Neutrophil (primary cell): ENCODE results near the gene MAEA.

ENCODE experiments used
- H3K27ac ChIP-seq: fragments of 200-600 bp; sonication (generic); 2 replicates; pipeline ENCODE4 v1.5.1; 2016; ENCODE audit warnings: mild to moderate bottlenecking, moderate library complexity
- H3K27me3 ChIP-seq: fragments of 200-600 bp; sonication (generic); 2 replicates; pipeline ENCODE4 v1.6.0; 2016; ENCODE audit warnings: mild to moderate bottlenecking
- H3K36me3 ChIP-seq: fragments of 200-600 bp; sonication (generic); 2 replicates; pipeline ENCODE4 v1.5.1; 2017
- H3K4me1 ChIP-seq, 2 experiments: fragments of 200-600 bp in 1 of 2; sonication (generic) in 1 of 2; 1 replicate in 1 of 2; 2 replicates in 1 of 2; pipeline versions ENCODE4 v1.5.1 to v1.6.1; 2013 to 2016; ENCODE audit warnings: low read depth in 1 of 2, low read length in 1 of 2, mild to moderate bottlenecking in 1 of 2, moderate library complexity in 1 of 2; ENCODE audit not compliant: control insufficient read depth in 1 of 2, insufficient read depth in 1 of 2
- H3K4me3 ChIP-seq, 2 experiments: fragments of 200-600 bp in 1 of 2; sonication (generic) in 1 of 2; 1 replicate in 1 of 2; 2 replicates in 1 of 2; pipeline ENCODE4 v1.5.1; 2013 to 2016; ENCODE audit warnings: low read depth in 1 of 2, low read length in 1 of 2, mild to moderate bottlenecking in 1 of 2, moderate library complexity in 1 of 2
- H3K9me3 ChIP-seq: fragments of 200-600 bp; sonication (generic); 2 replicates; pipeline ENCODE4 v1.5.1; 2016
- TF ChIP-seq, protein P1 (sequence below): fragments of 200-600 bp; sonication (generic); IDR thresholded peaks from 2 replicates; pipeline ENCODE4 v1.5.1; 2016; ENCODE audit warnings: antibody characterized with exemption

MAEA gene

DNA sequence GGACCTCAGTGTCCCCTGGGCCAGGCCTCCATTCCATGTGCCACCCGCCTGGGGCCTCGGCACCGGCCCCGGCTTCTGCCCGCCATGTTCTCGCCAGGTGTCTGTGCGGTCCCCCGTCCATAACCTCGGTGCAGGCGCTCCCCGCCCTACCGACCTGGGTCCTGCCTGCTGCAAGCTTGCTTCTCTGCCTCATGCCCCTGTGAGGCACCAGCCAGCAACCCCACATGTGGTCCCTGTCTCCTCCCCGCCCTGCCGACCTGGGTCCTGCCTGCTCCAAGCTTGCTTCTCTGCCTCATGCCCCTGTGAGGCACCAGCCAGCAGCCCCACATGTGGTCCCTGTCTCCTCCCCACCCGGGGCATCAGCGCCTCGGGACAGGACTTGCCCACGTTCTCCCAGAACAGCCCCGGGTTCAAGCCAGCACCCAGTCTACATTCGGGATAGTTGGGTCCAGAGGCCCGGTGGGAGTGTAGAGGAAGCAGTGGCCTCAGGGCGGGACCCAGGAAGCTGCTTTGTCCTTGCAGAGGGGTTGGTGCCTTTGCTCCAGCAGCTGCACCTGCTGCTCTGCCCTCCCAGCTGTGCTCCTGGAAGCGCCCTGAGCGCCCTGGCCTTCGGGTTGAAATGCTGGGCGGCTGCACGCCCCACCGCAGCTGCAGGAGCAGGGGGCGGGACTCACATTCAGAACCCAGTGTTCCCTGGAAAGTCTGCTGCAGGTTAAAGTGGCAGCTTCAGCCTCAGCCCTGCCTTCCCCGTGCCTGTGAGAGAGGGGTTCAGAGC lies 37.2 kb downstream of the MAEA start:
- Histone ChIP-seq H3K36me3 (peaks cover 96% of the 10 kb centered on the region), H3K4me1 (no peaks in the 10 kb centered on the region), H3K27me3 (no peaks in the 10 kb centered on the region), H3K9me3 (no peaks in the 10 kb centered on the region), H3K27ac (no peak overlapping the region), H3K4me3 (no peak overlapping the region)
- TF ChIP-seq, protein P1, sequence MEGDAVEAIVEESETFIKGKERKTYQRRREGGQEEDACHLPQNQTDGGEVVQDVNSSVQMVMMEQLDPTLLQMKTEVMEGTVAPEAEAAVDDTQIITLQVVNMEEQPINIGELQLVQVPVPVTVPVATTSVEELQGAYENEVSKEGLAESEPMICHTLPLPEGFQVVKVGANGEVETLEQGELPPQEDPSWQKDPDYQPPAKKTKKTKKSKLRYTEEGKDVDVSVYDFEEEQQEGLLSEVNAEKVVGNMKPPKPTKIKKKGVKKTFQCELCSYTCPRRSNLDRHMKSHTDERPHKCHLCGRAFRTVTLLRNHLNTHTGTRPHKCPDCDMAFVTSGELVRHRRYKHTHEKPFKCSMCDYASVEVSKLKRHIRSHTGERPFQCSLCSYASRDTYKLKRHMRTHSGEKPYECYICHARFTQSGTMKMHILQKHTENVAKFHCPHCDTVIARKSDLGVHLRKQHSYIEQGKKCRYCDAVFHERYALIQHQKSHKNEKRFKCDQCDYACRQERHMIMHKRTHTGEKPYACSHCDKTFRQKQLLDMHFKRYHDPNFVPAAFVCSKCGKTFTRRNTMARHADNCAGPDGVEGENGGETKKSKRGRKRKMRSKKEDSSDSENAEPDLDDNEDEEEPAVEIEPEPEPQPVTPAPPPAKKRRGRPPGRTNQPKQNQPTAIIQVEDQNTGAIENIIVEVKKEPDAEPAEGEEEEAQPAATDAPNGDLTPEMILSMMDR = no peak

DNA sequence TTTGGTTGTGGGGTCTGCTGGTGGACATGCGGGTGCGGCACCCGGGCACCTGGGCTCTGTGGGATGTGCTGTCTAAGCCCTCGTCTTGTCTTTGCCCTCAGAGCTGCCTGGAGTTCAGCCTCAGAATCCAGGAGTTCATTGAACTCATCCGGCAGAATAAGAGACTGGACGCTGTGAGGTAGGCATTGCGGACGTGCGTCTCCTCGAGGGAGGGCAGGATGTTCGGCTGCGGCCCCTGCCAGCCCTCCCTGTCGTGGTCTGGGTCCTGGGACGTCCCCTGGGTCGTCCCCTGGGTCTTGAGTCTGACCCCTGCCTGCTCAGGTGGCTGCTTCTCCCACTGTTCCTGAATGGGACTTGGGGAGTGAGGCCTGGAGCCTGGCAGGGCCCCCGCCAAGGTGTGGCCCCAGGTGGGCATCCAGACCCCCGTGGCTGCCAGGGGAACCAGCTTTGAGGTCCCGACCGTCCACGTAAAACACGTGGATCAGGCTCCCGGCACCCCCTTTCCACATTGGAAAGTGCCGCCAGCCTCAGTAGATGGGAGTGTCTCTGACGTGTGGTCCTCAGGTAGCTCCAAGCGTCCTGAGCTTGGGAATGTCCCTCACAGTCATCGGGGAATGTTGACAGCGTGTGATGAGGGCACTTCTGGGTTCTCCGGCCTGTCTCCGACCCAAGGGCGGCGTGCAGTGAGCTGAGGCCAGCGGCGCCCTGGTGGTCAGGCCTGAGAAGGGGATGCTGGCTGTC lies 38.0 kb downstream of the MAEA start:
- Histone ChIP-seq H3K27me3 (no peaks in the 10 kb centered on the region), H3K4me3 (no peak overlapping the region), H3K9me3 (no peaks in the 10 kb centered on the region), H3K27ac (no peak overlapping the region), H3K36me3 (peaks cover 96% of the 10 kb centered on the region), H3K4me1 (no peaks in the 10 kb centered on the region)
- TF ChIP-seq, protein P1 = no peak

DNA sequence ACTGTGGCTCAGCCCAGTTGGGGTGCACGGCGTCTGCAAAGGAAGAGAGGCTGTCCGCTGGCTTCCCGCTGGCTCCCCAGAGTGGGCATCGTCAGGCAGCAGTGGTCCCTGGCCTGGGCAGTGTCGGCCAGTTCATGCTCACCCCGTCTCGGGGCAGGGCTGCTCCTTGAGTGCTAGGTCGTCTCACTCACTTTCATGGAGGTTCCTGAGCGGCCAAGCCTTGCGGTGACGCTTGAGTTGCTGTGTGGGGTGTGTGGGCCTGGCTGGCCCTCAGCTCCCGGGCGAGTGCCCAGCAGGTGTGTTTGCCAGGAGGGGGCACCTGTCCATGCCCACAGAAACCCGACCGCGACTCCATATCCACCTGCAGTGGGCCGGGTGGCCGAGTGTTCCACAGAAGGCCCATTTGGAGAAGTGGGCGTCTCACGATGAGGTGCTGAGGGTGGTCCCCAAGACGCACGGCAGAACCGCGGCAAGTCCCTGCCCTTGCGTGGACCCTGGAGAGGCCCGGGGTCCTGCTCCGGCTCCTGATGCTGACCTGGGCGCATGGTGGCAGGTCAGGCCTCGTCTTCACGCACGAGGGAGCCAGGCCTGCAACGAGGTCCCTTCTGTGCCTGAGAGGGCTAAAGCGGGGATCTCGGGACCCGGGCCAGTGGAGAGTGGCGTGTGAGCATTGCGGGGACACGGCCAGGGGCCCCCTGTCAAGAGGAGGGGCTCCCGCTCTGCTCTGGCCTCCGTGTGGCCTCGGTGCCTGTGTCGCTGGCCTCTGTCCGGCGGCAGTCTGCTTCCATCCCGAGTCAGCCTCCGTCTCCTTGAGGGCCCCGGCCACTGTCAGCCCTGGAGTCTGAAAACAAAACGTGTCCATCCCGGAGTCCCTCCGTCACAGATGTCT lies 38.8 kb downstream of the MAEA start:
- H3K27ac ChIP-seq = no peak overlapping the region
- H3K36me3 ChIP-seq = peaks cover 97% of the 10 kb centered on the region
- H3K9me3 ChIP-seq = no peaks in the 10 kb centered on the region
- no peak overlapping the region for H3K4me3 ChIP-seq
- H3K27me3 ChIP-seq = no peaks in the 10 kb centered on the region
- no peaks in the 10 kb centered on the region for H3K4me1 ChIP-seq
- TF ChIP-seq, protein P1 = no peak

DNA sequence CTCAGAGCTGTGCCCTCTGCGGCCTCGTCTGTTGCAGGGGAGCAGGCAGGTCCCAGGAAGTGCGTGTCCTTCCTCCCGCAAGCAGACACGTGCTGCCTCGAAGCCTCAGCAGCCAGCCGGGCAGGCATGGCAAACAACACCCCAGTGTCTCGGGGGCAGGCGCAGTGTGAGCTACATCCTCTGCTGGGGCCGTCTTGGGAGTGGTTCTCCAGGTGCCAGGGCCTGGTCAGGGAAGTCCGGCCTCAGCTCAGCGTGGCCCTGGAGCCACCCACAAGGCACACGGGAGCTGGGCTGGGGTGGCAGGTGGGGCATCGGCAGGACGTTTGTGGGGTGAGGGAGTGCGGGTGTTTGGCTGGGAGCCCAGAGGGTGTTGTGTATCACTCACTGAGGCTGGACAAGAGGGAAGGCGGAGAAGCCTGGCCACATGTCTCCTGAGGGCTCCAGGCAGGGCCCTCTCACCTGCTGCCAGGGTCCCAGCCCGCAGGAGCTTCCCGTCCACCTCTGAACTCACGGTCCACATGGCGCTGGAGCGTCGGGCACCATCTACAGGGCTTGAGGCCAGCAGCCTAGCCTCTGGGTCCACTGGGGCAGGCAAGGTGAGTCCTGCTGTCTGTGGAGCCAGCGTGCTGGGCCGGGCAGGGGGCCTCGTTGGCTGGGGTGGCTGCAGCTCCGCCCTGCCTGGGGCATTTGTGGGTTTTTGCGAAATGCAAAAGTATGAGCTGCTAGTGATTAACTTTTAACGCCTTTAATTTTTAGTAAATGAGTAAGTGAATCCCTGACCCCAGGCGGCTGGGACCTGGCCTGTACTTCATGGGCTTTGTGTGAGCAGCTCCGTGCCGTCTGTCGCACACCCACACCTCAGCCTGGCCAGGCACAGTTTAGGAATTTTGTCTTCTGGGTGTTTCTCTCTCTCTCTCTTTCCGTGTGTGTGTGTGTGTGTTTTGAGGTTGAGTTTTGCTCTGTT lies 40.0 kb downstream of the MAEA start:
- Histone ChIP-seq H3K4me3 (no peak overlapping the region), H3K27me3 (no peaks in the 10 kb centered on the region), H3K4me1 (no peaks in the 10 kb centered on the region), H3K36me3 (peaks cover 95% of the 10 kb centered on the region), H3K27ac (peak overlapping the region; percentile 31), H3K9me3 (no peaks in the 10 kb centered on the region)
- TF ChIP-seq, protein P1 = no peak
